HG02623 (cell line): ENCODE measurements around the gene MYH1.

Source experiments
- ATAC-seq: cut with Tn5 transposase; IDR thresholded peaks from one replicate; pipeline ENCODE4 v1.9.1; 2021; ENCODE audit warnings: moderate library complexity; ENCODE audit not compliant: unreplicated experiment

MYH1 gene

GRCh38 chr17:10492004-10492403 lies 26.3 kb downstream of the MYH1 start:
- ATAC-seq: no peak

- no peak for ATAC-seq
Measured at GRCh38 chr17:10482252-10482651, 36.1 kb downstream of the MYH1 start.

GRCh38 chr17:10477701-10478100 lies 40.6 kb downstream of the MYH1 start:
- no peak for ATAC-seq

- no peak for ATAC-seq
Measured at GRCh38 chr17:10474536-10474935, 43.8 kb downstream of the MYH1 start.

GRCh38 chr17:10471858-10472257 lies 46.5 kb downstream of the MYH1 start:
- no peak for ATAC-seq

- no peak for ATAC-seq
Measured at GRCh38 chr17:10469459-10469858, 48.9 kb downstream of the MYH1 start, which contains the start of gene MYH4. MYH4 (minus strand) TSS chr17:10469559; CDS start chr17:10466745, 2,814 bp downstream.

GRCh38 chr17:10463402-10463801 lies 54.9 kb downstream of the MYH1 start:
- ATAC-seq: no peak

- no peak for ATAC-seq
Measured at GRCh38 chr17:10460062-10460461, 58.3 kb downstream of the MYH1 start.

- ATAC-seq: no peak
Measured at GRCh38 chr17:10458701-10459100, 59.6 kb downstream of the MYH1 start.

GRCh38 chr17:10457952-10458351 lies 60.4 kb downstream of the MYH1 start:
- no peak for ATAC-seq

GRCh38 chr17:10447026-10447931 lies 71.1 kb downstream of the MYH1 start:
- ATAC-seq: no peak
